ENCODE results near the gene FUT8. TPM values are rescaled to one million over a fixed set of nuclear protein-coding genes. Genes with fewer than 3 reads are reported as not detected.

The FUT8 gene
- total and polyA plus RNA-seq, 7 donors = 3.2 to 8.6 (median 5.5) TPM

DNA sequence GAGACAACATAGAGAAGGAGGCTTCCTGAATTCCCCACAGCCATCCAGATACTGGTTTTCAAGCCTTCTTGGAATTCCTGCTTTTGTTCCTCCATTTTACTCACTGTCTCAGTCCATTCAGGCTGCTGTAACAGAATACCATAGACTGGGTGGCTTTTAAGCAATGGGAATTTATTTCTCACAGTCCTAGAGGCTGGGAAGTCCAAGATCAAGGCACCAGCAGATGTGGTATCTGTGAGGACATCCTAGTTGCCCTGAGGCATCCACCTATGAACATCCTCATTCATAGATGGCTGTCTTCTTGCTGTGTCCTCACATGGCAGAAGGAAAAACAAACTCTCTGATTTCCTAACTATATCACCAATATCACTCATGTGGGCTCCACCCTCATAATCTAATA is 374.9 kb downstream of the FUT8 start:
- DNase-seq = no peak
- H3K4me1 ChIP-seq = no peaks in the 10 kb centered on the region
- H3K4me3 ChIP-seq = no peak overlapping the region
- intact Hi-C loops (cut with DNase I) = no loop called here
- no peaks in the 10 kb centered on the region for H3K36me3 ChIP-seq (ENCODE audit: insufficient read depth in 1 of 2, low read depth in 1 of 2)
- H3K9me3 ChIP-seq = no peaks in the 10 kb centered on the region
- ATAC-seq = no peak
- H3K27me3 ChIP-seq (ENCODE audit: insufficient read depth in 3 of 3, low read length in 2 of 3) = no peaks in the 10 kb centered on the region
- no peak overlapping the region for H3K27ac ChIP-seq
- no peak for TF ChIP-seq CTCF (IDR thresholded peaks at IDR 0.05)

DNA sequence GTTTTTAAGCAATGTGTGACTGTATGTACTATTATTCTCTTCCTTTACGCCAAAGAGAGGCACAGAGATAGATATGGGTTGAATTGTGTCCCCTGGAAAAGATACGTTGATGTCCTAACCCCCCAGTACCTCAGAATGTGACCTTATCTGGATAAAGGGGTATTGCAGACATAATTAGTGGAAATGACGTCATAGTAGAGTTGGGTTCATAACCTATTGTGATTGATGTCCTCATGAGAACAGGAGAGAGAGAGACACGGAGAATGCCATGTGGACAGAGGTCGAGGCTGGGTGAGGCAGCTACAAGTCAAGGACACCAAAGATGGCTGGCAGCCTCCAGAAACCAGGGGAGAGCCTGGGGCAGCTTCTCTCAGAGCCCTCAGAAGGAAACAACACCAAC is 376.3 kb downstream of the FUT8 start:
- no peaks in the 10 kb centered on the region for H3K9me3 ChIP-seq
- no peak overlapping the region for H3K4me3 ChIP-seq
- H3K36me3 ChIP-seq (ENCODE audit: insufficient read depth in 1 of 2, low read depth in 1 of 2) = no peaks in the 10 kb centered on the region
- DNase-seq = no peak
- no peak overlapping the region for H3K27ac ChIP-seq
- intact Hi-C loops (cut with DNase I) = no loop called here
- no peaks in the 10 kb centered on the region for H3K27me3 ChIP-seq (ENCODE audit: insufficient read depth in 3 of 3, low read length in 2 of 3)
- no peaks in the 10 kb centered on the region for H3K4me1 ChIP-seq
- no peak for TF ChIP-seq CTCF (IDR thresholded peaks at IDR 0.05)
- no peak for ATAC-seq
- 66 to 77% (median 71%) methylated on average over 5 of the region's 5 CpGs for WGBS, 3 donors

DNA sequence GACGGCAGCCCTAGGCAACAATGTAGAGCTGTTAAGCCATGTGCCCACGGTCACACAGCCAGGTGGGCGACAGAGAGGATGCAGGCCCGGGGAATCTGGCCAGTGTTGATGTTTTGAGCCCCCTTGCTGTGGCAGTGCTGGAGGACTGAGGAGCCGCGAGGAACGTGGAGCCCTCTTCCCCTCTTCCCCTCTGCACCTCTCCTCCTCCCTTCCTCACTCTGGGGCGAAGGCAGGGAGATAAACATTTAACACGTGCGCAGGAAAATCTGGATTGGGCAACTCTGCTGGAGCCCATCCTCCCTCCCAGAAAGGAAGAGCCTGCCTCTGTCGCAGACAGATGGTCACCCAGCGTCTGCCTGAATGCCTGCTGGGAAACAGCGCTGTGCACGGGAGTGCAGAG is 376.8 kb downstream of the FUT8 start:
- intact Hi-C loops (cut with DNase I) = no loop called here
- H3K27ac ChIP-seq = no peak overlapping the region
- WGBS, 3 donors = 42 to 60% (median 45%) methylated on average over 12 to 14 of the region's 14 CpGs
- no peak overlapping the region for H3K4me3 ChIP-seq
- no peaks in the 10 kb centered on the region for H3K36me3 ChIP-seq (ENCODE audit: insufficient read depth in 1 of 2, low read depth in 1 of 2)
- no peaks in the 10 kb centered on the region for H3K27me3 ChIP-seq (ENCODE audit: insufficient read depth in 3 of 3, low read length in 2 of 3)
- no peak for TF ChIP-seq CTCF (IDR thresholded peaks at IDR 0.05)
- DNase-seq (no peak), ATAC-seq (no peak)
- H3K4me1 ChIP-seq = no peaks in the 10 kb centered on the region
- H3K9me3 ChIP-seq = no peaks in the 10 kb centered on the region

DNA sequence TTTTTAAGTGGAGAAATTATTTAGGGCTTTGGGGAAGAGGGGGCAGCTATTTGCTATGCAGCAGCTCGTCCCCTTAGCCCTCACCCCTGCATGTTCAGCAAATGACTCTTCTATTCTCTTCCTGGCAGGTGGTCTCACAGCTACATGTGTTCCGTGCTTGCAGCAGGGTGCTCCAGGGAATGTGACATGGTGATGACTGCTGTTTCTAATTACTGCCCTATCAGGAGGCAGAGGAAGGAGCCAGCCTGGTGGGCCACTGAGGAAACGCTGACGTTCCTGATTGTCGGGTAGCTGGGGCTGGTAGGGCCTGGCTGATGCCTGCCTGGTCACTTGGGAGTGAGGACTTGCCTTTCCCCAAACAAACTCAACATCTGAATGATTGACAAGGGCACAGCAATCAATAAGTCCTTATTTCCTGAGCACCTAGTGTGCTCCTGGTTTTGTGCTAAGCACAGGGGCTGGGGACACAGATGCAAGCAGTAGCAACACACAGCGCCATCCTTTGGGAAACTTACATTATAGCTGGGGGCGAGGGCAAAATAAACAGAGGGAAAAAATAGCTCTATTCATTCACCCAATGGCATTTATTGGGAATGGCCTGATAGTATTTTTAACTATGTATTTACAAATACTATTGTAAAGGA is 377.8 kb downstream of the FUT8 start:
- no peak for DNase-seq
- intact Hi-C loops (cut with DNase I) = no loop called here
- Histone ChIP-seq H3K27ac (no peak overlapping the region), H3K9me3 (no peaks in the 10 kb centered on the region), H3K36me3 (ENCODE audit: insufficient read depth in 1 of 2, low read depth in 1 of 2) (no peaks in the 10 kb centered on the region), H3K4me3 (no peak overlapping the region), H3K27me3 (ENCODE audit: insufficient read depth in 3 of 3, low read length in 2 of 3) (no peaks in the 10 kb centered on the region), H3K4me1 (no peaks in the 10 kb centered on the region)
- WGBS, 3 donors = 34 to 40% (median 37%) methylated on average over 7 of the region's 7 CpGs
- no peak for ATAC-seq
- no peak for TF ChIP-seq CTCF (IDR thresholded peaks at IDR 0.05)
